Natural killer cell treated with Interleukin-12 subunit alpha and Interleukin-12 subunit beta and Interleukin-15 and Interleukin-18, amount 100 ng/mL, for 72 hours (primary cell): ENCODE measurements around the gene WFDC5. TPM values are rescaled to one million over a fixed set of nuclear protein-coding genes. Genes with fewer than 3 reads are reported as not detected.

Source experiments
- ATAC-seq, 2 donors: fragments of 150-1000 bp; cut with Tn5 transposase in 1 of 2; sonication (Bioruptor Pico), chemical (Tn5 transposase) in 1 of 2; 2 replicates each; pipeline ENCODE4 v1.10.0; 2021
- DNase-seq: peaks from one replicate; pipeline ENCODE4 v3.0.0; 2022; ENCODE audit warnings: low spot score
- H3K27ac Mint-ChIP-seq, 2 donors: 1 replicate in 1 of 2; 2 replicates in 1 of 2; pipeline ENCODE4 v1.8.0; 2022; ENCODE audit warnings: mixed read lengths in 2 of 2, mild to moderate bottlenecking in 1 of 2, moderate library complexity in 1 of 2
- H3K27me3 Mint-ChIP-seq, 2 donors: 1 replicate in 1 of 2; 2 replicates in 1 of 2; pipeline ENCODE4 v1.8.0; 2022; ENCODE audit warnings: mixed read lengths in 2 of 2
- H3K36me3 Mint-ChIP-seq: one replicate; pipeline ENCODE4 v1.8.0; 2022; ENCODE audit warnings: mixed read lengths
- H3K4me1 Mint-ChIP-seq, 2 donors: 1 replicate in 1 of 2; 2 replicates in 1 of 2; pipeline ENCODE4 v1.8.0; 2022; ENCODE audit warnings: low read depth in 2 of 2, mixed read lengths in 2 of 2, mild to moderate bottlenecking in 1 of 2
- H3K4me3 Mint-ChIP-seq: one replicate; pipeline ENCODE4 v1.8.0; 2022; ENCODE audit warnings: mixed read lengths
- H3K9me3 Mint-ChIP-seq: 2 replicates; pipeline ENCODE4 v1.8.0; 2022; ENCODE audit warnings: mixed read lengths
- total RNA-seq, 2 donors: library from RNA; stranded (reverse); gene quantifications; one replicate each; pipeline ENCODE4 v1.2.3, GENCODE V29; 2022

WFDC5 gene
- total RNA-seq, 2 donors from 2014 or later, result not detected

DNA sequence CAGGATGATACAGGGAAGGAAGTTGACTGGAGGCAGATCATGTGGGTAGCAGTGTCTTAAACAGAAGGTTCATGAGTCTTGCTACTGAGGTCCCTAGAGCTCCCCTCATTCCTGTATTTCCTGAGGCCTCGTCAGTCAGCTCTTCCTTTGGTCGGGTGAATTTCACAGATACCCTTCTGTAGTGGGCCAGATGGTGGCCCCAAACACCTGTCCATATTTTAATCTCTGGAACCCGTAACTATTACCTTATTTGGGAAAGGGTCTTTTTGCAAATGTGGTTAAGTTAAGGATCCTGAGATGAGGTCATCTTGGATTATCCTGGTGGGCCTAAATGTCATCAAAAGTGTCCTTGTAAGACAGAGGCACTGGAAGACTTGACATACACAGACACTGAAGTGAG lies 23.6 kb downstream of the WFDC5 start:
- Mint-ChIP-seq H3K9me3 (no peaks in the 10 kb centered on the region), H3K27ac (peak overlapping the region; percentile 14 to 42)

DNA sequence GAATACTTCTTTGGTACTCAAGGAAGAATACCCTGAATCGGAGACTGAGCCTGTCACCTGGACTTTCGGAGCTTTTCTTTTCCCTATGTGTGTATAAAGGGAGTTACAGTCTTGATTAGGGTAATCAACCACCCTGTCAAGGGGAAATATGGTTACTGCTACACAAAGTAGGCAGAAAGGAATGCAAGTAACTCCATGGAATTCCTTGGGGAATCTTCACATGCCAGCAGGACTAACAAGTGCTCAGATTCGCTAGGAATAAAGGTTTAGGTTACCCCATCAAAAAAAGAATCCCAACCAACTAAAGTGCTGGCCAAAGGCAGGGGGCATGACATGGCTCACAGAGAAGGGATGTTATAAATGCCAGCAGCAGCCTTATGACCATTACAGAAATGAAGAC lies 24.5 kb downstream of the WFDC5 start:
- Mint-ChIP-seq H3K4me3 (no peak overlapping the region), H3K9me3 (no peaks in the 10 kb centered on the region), H3K27me3 (no peaks in the 10 kb centered on the region), H3K4me1 (peaks cover 12 to 33% of the 10 kb centered on the region in 2 donors), H3K27ac (peak overlapping the region; percentile 14 to 42), H3K36me3 (peaks cover 6% of the 10 kb centered on the region)
- DNase-seq (no peak), ATAC-seq (no peak)

More for the DNA sequence above, 23.6 kb downstream of the WFDC5 start:
- Mint-ChIP-seq H3K4me3 (no peak overlapping the region), H3K36me3 (peaks cover 6% of the 10 kb centered on the region), H3K27me3 (no peaks in the 10 kb centered on the region), H3K4me1 (peaks cover 10 to 28% of the 10 kb centered on the region in 2 donors)
- no peak for DNase-seq
- no peak for ATAC-seq

DNA sequence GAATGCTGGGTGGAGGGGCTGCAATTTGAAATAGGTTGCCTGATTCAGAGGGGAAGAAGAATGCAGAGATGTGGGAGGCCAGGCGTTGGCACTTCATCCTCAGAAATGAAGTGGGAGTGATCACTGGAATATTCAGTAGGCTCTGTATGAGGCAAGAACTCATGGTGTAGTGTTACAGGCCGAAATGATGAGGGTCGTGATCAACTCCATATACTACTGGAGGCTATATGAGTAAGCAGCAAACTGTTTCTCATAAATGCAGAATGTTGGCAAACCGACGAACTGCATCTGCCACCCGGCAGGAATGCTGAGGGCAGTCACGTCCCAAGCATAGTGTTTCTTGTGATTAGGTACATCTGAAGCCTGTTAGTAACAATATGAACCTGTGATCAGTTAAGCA lies 26.7 kb downstream of the WFDC5 start:
- Mint-ChIP-seq H3K27ac (peak overlapping the region in 1 of 2 donors; percentile 35), H3K9me3 (no peaks in the 10 kb centered on the region), H3K4me1 (peaks cover 17 to 45% of the 10 kb centered on the region in 2 donors), H3K27me3 (no peaks in the 10 kb centered on the region), H3K36me3 (peaks cover 11% of the 10 kb centered on the region), H3K4me3 (no peak overlapping the region)
- no peak for DNase-seq
- no peak for ATAC-seq

DNA sequence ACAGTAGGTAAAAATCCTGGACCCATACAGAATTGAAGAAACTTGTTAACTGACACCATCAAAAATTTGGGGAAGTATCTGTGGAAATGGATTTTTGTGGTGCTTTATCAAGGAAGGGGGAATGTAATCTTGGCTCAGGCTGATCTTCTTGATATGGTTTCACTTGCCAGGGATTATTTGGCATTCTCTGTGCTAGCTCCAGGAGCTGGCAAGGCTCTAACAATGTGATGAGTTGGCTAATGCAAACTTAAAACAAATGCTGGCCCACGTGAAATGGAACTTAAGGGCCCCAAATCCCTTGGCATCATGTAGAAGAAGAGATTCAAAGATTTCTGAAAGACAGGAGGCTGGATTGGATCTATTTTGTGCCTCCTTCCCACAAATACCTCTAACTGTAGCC lies 27.2 kb downstream of the WFDC5 start:
- peaks cover 15% of the 10 kb centered on the region for H3K36me3 Mint-ChIP-seq
- H3K27me3 Mint-ChIP-seq, result no peaks in the 10 kb centered on the region
- H3K9me3 Mint-ChIP-seq, result no peaks in the 10 kb centered on the region
- DNase-seq (no peak), ATAC-seq (no peak)
- H3K27ac Mint-ChIP-seq, result peak overlapping the region in 1 of 2 donors; percentile 35
- peaks cover 19 to 47% of the 10 kb centered on the region in 2 donors for H3K4me1 Mint-ChIP-seq
- H3K4me3 Mint-ChIP-seq, result no peak overlapping the region

DNA sequence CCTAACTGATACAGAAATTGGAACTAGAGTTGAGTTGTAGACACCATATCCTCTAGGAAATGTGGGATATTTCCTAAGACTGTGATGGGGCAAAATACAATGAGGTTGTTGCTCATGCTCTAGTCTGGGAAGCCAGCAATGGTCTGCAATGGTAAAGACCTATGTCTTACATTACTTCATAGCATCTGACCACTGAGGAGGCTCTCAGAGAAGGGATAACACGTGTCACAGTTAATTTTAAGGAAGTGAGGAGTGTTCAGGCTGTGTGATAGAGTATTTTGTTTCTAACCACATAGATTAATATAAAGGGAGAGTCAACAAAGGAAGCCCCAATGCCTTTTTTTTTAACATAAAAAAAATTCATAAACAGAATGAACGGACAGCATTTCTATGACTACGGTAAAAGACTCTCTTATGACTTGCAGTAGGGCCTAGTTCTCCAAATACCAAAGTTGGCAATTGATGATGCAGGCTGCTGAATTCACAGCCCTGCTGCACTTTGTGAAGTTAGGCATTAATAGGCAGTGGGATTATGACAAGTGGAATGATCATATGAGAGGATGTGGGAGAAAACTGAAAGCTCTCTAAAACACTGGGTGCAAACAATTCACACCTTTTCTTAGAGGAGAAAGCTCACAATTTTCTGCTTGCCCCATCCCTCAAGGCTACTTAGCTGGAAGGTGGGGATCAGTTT lies 27.7 kb downstream of the WFDC5 start:
- Mint-ChIP-seq H3K9me3 (no peaks in the 10 kb centered on the region), H3K27me3 (no peaks in the 10 kb centered on the region), H3K4me3 (no peak overlapping the region), H3K27ac (peak overlapping the region in 1 of 2 donors; percentile 35), H3K4me1 (peaks cover 22 to 49% of the 10 kb centered on the region in 2 donors), H3K36me3 (peaks cover 19% of the 10 kb centered on the region)
- DNase-seq (no peak), ATAC-seq (no peak)

DNA sequence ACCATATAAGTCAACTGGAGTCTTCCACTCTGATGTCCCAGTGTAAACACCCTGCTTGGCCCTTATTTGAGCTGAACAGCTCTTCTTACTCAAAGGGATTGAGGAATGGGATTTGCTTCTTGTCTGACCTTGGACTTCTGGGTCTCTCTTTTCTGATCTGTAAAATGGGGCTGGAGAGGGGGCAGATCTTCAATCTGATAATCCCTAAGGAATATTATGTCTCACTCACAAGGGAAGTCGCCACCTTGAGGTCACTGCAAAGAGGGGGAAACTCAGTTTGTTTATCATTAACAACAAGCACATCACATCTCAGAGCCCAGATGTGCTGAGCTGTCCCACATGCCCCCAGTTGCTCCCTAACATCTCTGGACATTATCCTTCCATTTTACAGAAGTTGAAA lies 29.1 kb downstream of the WFDC5 start:
- peak overlapping the region; percentile 50 to 57 for H3K27ac Mint-ChIP-seq
- ATAC-seq (no peak), DNase-seq (no peak)
- H3K9me3 Mint-ChIP-seq, result no peaks in the 10 kb centered on the region
- H3K4me1 Mint-ChIP-seq, result peaks cover 26 to 48% of the 10 kb centered on the region in 2 donors
- no peak overlapping the region for H3K4me3 Mint-ChIP-seq
- H3K27me3 Mint-ChIP-seq, result no peaks in the 10 kb centered on the region
- H3K36me3 Mint-ChIP-seq, result peaks cover 28% of the 10 kb centered on the region

DNA sequence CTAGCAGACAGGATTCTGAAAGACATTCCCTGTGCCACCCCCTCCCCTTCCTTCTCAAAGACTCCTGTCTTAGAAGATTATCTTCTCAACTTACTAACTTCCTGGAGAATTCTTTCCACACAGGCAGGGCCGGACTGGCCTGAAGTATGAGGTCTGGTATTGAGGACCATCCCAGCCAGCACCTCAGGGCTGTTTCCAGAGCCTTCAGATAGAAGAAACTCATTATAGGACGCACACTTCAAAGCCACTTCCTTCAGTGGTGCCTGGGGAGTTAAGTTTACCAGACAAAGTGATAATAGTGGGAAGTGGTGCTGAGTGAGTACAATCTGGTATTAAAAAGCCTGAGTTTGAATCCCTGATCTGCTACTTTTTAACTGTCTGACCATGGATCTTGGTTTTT lies 29.7 kb downstream of the WFDC5 start:
- peak overlapping the region; percentile 50 to 57 for H3K27ac Mint-ChIP-seq

DNA sequence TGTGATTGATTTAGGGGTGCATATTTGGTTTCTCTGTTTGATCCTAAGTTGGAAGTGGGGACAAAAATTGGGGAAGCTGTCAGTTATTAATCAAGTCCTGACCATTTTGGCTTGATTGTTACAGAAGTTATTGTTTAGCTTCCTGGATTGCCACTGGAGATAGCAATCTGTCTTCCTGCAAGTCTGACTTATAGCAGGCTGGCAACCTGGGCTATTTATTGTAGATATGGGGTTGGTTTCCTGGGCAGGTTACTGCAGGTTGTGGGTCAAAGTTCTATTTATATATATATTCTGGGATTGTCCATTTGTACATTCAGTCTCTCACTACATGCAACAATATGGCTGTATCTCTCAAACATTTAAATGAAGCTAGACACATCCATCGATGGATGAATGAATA lies 31.8 kb downstream of the WFDC5 start:
- peaks cover 25 to 47% of the 10 kb centered on the region in 2 donors for H3K4me1 Mint-ChIP-seq
- no peak overlapping the region for H3K4me3 Mint-ChIP-seq
- H3K27ac Mint-ChIP-seq, result peak overlapping the region; percentile 24 to 50
- H3K9me3 Mint-ChIP-seq, result no peaks in the 10 kb centered on the region
- no peak for DNase-seq
- peaks cover 41% of the 10 kb centered on the region for H3K36me3 Mint-ChIP-seq
- no peak for ATAC-seq
- H3K27me3 Mint-ChIP-seq, result no peaks in the 10 kb centered on the region

More for the DNA sequence above, 29.7 kb downstream of the WFDC5 start:
- Mint-ChIP-seq H3K9me3 (no peaks in the 10 kb centered on the region), H3K4me3 (no peak overlapping the region), H3K27me3 (no peaks in the 10 kb centered on the region), H3K36me3 (peaks cover 32% of the 10 kb centered on the region), H3K4me1 (peaks cover 26 to 48% of the 10 kb centered on the region in 2 donors)
- DNase-seq (no peak), ATAC-seq (peak in 1 of 2 donors; percentile 41)

DNA sequence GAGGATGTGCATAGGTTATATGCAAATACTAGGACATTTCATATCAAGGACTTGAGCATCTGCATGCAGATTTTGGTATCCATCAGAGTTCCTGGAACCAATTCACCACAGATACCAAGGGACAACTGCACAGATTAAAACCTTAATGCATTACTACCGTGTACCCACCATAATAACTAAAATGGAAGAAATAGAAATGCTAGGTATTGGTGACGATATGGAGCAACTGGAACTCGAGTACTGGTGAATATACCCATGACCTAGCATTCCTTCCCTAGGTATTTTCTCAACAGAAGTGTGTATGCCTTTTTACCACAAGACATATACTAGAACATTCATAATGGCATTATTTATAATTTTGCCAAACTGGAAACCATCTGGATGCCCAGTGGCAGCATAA lies 32.5 kb downstream of the WFDC5 start:
- ATAC-seq (no peak), DNase-seq (no peak)
- Mint-ChIP-seq H3K27ac (peak overlapping the region; percentile 24 to 50), H3K9me3 (no peaks in the 10 kb centered on the region), H3K4me3 (no peak overlapping the region), H3K27me3 (no peaks in the 10 kb centered on the region), H3K4me1 (peaks cover 18 to 42% of the 10 kb centered on the region in 2 donors), H3K36me3 (peaks cover 41% of the 10 kb centered on the region)

DNA sequence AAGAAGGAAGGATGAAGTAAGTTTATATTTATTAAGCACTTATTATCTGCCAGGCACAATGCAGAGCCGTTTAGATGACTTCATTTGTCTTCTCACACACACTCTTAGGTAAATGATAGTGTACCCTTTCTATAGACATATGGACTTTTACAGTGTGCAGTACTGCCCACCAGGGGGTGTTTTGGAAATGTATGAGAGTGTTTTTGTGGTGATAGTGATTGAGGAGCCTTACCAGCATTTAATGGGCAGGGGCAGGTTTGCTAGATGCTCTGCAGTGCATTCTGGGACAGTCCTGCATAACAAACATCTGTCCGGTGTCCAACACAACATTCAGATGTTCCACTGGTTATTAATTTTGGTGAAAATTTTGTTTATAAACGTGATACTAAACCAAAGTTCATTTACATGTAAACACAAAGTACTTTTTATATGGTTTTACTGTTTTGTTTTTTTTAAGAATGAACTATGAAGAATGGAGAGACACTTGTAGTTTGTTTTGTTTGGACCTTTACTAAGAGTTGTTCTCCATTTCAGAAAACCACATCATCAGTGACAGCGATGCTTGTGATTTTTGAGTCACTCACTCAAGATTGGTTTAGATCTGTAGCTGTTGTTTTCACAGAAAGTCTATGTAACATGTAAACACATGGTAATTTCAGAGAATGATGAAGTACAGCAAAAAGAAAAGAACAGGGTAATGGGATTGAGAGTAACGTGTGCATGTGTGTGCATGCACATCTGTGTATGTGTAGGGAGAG lies 33.9 kb downstream of the WFDC5 start:
- H3K36me3 Mint-ChIP-seq, result peaks cover 41% of the 10 kb centered on the region
- no peak overlapping the region for H3K4me3 Mint-ChIP-seq
- ATAC-seq (no peak), DNase-seq (no peak)
- peaks cover 16 to 30% of the 10 kb centered on the region in 2 donors for H3K4me1 Mint-ChIP-seq
- peak overlapping the region; percentile 16 to 64 for H3K27ac Mint-ChIP-seq
- H3K27me3 Mint-ChIP-seq, result no peaks in the 10 kb centered on the region
- no peaks in the 10 kb centered on the region for H3K9me3 Mint-ChIP-seq

DNA sequence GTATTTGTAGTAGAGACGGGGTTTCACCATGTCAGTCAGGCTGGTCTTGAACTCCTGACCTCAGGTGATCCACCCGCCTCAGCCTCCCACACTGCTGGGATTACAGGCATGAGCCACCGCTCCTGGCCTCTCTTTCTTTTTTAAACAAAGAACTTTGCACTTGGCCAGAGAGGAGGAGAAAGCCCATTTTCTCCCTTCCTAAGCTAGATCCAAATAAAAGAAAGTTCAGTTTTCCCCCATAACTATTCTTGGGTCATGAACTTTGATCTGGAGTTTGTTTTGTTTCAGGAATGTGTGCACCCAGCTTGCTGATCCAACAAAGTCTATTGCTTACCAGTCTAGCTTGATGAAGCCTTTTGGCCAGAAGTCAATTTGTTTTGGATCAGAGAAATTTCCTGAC lies 37.4 kb downstream of the WFDC5 start:
- no peak for ATAC-seq
- H3K27ac Mint-ChIP-seq, result no peak overlapping the region
- peaks cover 34% of the 10 kb centered on the region for H3K36me3 Mint-ChIP-seq

DNA sequence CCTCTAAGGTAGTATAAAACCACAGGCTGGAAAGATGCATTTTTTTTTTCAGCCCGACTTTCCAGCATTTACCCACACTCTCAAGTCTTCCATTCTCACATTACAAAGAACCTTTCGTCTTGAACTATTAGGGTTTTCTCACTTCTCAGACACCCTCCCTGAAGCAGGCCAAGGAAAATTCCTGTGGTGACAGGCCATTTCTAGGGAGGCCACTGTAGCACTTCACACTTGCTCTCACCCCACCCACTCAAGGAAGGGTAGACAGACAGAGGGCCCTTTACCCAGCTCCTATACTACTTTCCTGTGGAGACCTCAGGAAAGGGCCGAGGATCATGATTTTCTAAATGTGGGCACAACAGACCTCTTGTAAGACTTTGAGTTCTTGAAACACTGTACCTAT lies 41.8 kb downstream of the WFDC5 start:
- no peak overlapping the region for H3K4me3 Mint-ChIP-seq
- ATAC-seq, result peak in 1 of 2 donors; percentile 62
- H3K27ac Mint-ChIP-seq, result peak overlapping the region; percentile 34 to 84
- no peaks in the 10 kb centered on the region for H3K9me3 Mint-ChIP-seq
- peaks cover 24% of the 10 kb centered on the region for H3K36me3 Mint-ChIP-seq
- DNase-seq, result no peak
- no peaks in the 10 kb centered on the region for H3K27me3 Mint-ChIP-seq
- H3K4me1 Mint-ChIP-seq, result peaks cover 41 to 51% of the 10 kb centered on the region in 2 donors

More for the DNA sequence above, 37.4 kb downstream of the WFDC5 start:
- H3K27me3 Mint-ChIP-seq, result no peaks in the 10 kb centered on the region
- peaks cover 18 to 28% of the 10 kb centered on the region in 2 donors for H3K4me1 Mint-ChIP-seq
- no peaks in the 10 kb centered on the region for H3K9me3 Mint-ChIP-seq
- no peak for DNase-seq
- H3K4me3 Mint-ChIP-seq, result no peak overlapping the region

DNA sequence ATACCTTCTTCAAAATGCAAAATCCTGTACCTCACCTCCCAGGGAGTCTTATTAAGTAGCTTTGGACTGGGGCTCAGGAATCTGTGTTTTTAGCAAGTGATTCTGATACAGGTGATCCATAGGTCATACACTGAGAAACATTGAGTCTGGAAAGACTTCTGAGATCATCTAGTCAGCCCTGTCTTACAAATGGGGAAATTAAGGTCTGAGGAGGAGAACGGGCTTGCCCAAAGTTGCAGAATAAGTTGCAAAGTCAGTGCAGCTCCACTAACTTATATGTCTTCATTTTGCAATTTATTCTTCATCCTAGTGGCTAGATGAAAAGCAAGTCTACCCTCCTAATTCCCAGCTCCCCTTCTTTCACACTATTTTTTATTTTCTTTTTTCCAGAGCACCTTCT lies 42.9 kb downstream of the WFDC5 start:
- no peak overlapping the region for H3K4me3 Mint-ChIP-seq
- peaks cover 28% of the 10 kb centered on the region for H3K36me3 Mint-ChIP-seq
- no peaks in the 10 kb centered on the region for H3K9me3 Mint-ChIP-seq
- H3K4me1 Mint-ChIP-seq, result peaks cover 47 to 58% of the 10 kb centered on the region in 2 donors
- H3K27ac Mint-ChIP-seq, result peak overlapping the region in 1 of 2 donors; percentile 84
- no peaks in the 10 kb centered on the region for H3K27me3 Mint-ChIP-seq
- ATAC-seq, result no peak
- DNase-seq, result no peak
